Muscle of leg (tissue), 11 donors: ENCODE measurements around the gene NRG3. TPM values are rescaled to one million over a fixed set of nuclear protein-coding genes. Genes with fewer than 3 reads are reported as not detected.

Experiments
- DNase-seq: peaks from one replicate; pipeline ENCODE4 v3.0.0; 2013
- H3K27ac ChIP-seq: one replicate; pipeline ENCODE4 v1.5.1; 2013; ENCODE audit warnings: mild to moderate bottlenecking, low read length, control low read depth
- H3K27me3 ChIP-seq: one replicate; pipeline ENCODE4 v1.6.1; 2013; ENCODE audit warnings: low read length; ENCODE audit not compliant: control insufficient read depth, insufficient read depth
- H3K36me3 ChIP-seq: one replicate; pipeline ENCODE4 v1.6.1; 2013; ENCODE audit warnings: low read length; ENCODE audit not compliant: control insufficient read depth, insufficient read depth
- H3K4me1 ChIP-seq: one replicate; pipeline ENCODE4 v1.6.1; 2013; ENCODE audit warnings: low read length; ENCODE audit not compliant: control insufficient read depth, insufficient read depth
- H3K4me3 ChIP-seq: one replicate; pipeline ENCODE4 v1.5.1; 2013; ENCODE audit warnings: low read length, control low read depth
- H3K9me3 ChIP-seq: replicated peaks from 2 replicates; pipeline ENCODE4 v1.6.1; 2013; ENCODE audit warnings: low read depth, low read length; ENCODE audit not compliant: control insufficient read depth
- WGBS: methylation state at CpG from one replicate; pipeline ENCODE4 v1.1.5; 2013; ENCODE audit warnings: missing lambda C conversion rate; ENCODE audit not compliant: insufficient coverage; 5-methylcytosine and 5-hydroxymethylcytosine counted together
- polyA plus RNA-seq, 8 donors: library from polyadenylated mRNA; unstranded; fragments of 120-200 nt; gene quantifications; one replicate each; pipeline versions ENCODE4 v1.2.1 to v1.2.3, GENCODE V29; 2013; ENCODE audit warnings: inconsistent platforms in 1 of 8, low replicate concordance in 1 of 8; ENCODE audit not compliant: insufficient read length in 8 of 8, insufficient read depth in 1 of 8
- total RNA-seq: library from RNA; stranded (reverse); fragments of 120-200 nt; gene quantifications from one replicate; pipeline ENCODE4 v1.2.4, GENCODE V29; 2013

NRG3 gene
- total and polyA plus RNA-seq, 9 donors: 0.04 to 0.60 (median 0.18) TPM

GRCh38 chr10:81950358-81950757 lies 75.4 kb downstream of the NRG3 start:
- Histone ChIP-seq H3K27ac (no peak overlapping the region), H3K4me3 (no peak overlapping the region), H3K36me3 (no peaks in the 10 kb centered on the region), H3K27me3 (no peaks in the 10 kb centered on the region), H3K4me1 (no peaks in the 10 kb centered on the region), H3K9me3 (no peaks in the 10 kb centered on the region)
- DNase-seq: no peak
- WGBS: no CpG with 5 or more reads among the region's 2 CpGs

- no peaks in the 10 kb centered on the region for H3K9me3 ChIP-seq
- no peak overlapping the region for H3K27ac ChIP-seq
- no peak for DNase-seq
- no peaks in the 10 kb centered on the region for H3K4me1 ChIP-seq
- H3K4me3 ChIP-seq: no peak overlapping the region
- no peaks in the 10 kb centered on the region for H3K36me3 ChIP-seq
- H3K27me3 ChIP-seq: no peaks in the 10 kb centered on the region
These were observed 78.4 kb downstream of the NRG3 start for GRCh38 chr10:81953420-81953819.

DNA sequence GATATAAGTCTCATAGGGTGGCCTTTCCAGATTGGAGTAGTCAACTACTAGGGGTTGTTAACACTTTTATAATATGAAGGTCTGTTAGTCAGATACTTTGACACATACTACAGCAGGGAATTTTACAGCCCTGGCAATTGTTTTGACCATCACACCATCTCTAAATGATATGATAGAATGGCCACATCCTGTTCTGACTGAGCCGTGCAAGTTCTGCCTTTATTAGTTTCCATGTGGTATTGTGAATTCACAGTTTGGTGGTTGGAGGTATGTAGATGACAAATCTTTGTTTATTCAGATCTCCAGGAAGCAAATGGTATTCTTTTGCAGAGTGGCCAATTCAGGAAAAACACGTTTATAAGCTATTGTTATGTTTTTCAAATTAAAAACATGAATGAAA lies 83.0 kb downstream of the NRG3 start:
- no CpG with 5 or more reads among the region's 2 CpGs for WGBS
- H3K36me3 ChIP-seq: no peaks in the 10 kb centered on the region
- no peaks in the 10 kb centered on the region for H3K9me3 ChIP-seq
- no peaks in the 10 kb centered on the region for H3K4me1 ChIP-seq
- no peak overlapping the region for H3K4me3 ChIP-seq
- H3K27me3 ChIP-seq: no peaks in the 10 kb centered on the region
- no peak for DNase-seq
- H3K27ac ChIP-seq: no peak overlapping the region

DNA sequence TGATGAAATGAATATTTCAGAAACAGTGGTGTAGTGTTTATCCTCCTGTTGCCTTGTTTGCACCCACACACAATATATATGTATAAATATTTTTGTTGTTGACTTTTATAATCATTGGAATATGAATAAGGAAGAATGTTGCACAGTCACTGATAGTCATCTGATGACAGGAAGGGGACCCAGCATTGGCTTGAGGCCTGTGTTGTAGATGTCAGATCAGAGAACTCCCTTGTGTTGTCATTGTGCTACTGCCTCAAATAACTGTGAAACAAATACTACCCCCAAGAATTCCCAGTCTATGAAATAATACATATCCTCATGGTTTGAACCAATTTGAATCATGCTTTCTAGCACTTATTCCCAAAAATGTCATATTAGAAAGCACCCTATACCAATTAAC lies 84.0 kb downstream of the NRG3 start:
- Histone ChIP-seq H3K4me1 (no peaks in the 10 kb centered on the region), H3K36me3 (no peaks in the 10 kb centered on the region), H3K4me3 (no peak overlapping the region), H3K9me3 (no peaks in the 10 kb centered on the region), H3K27ac (no peak overlapping the region), H3K27me3 (no peaks in the 10 kb centered on the region)
- no peak for DNase-seq

DNA sequence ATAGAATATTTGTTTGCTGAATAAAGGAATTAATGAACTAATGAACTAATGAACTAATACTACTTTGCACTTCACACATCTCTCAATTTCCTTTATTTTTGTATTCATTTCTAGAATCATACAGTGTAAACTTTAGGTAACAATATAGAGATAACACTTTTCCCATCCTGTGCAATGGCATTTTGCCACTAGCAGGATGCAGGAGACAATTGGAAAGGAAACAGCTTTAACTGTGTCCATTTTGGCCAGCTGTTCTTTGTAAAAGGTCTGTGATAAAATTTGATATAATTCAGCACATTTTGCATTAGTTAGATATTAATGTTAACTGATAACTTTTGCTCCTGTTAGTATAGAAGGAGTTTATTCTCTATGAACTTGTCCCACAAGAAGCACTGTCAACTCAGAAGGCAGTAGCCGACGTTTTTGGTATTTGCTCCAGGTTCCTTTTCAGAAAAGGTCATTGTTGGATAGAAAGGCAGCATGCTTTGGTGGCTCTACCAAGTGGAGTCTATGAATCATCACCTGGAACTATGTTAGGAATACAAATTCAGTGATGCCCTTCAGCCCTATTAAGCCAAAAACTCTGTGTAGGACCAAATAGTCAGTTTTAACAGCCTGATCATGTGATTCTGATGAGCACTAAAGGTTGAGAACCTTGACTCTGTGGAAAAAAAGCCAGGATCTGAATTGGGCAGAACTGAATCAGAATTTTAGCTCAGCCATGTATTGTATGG lies 86.6 kb downstream of the NRG3 start:
- Histone ChIP-seq H3K27me3 (no peaks in the 10 kb centered on the region), H3K9me3 (no peaks in the 10 kb centered on the region), H3K36me3 (no peaks in the 10 kb centered on the region), H3K27ac (no peak overlapping the region), H3K4me1 (no peaks in the 10 kb centered on the region), H3K4me3 (no peak overlapping the region)
- DNase-seq: no peak
- no CpG with 5 or more reads among the region's 2 CpGs for WGBS

DNA sequence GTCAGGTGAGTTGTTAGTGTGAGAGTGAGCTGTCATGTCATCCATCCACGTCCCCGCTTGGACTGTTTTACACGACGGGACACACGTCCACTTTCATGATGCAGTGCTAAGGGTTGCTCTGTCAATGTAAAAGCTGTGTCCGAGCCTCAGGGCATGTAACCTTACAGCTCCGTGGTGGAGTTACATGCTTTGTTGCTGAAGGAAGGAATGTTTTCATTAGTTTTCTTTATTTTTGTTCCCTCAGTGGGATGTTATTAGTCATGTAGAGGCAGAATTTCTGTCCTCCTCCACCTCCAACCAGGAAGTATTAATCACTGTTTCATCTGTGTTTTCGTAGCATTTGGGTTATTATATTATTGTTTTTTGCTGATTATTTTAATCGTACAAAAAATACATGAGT lies 88.6 kb downstream of the NRG3 start:
- Histone ChIP-seq H3K36me3 (no peaks in the 10 kb centered on the region), H3K9me3 (no peaks in the 10 kb centered on the region), H3K4me1 (peaks cover 5% of the 10 kb centered on the region), H3K27me3 (no peaks in the 10 kb centered on the region), H3K27ac (no peak overlapping the region), H3K4me3 (no peak overlapping the region)
- 88% methylated on average over 6 of the region's 9 CpGs for WGBS
- no peak for DNase-seq

DNA sequence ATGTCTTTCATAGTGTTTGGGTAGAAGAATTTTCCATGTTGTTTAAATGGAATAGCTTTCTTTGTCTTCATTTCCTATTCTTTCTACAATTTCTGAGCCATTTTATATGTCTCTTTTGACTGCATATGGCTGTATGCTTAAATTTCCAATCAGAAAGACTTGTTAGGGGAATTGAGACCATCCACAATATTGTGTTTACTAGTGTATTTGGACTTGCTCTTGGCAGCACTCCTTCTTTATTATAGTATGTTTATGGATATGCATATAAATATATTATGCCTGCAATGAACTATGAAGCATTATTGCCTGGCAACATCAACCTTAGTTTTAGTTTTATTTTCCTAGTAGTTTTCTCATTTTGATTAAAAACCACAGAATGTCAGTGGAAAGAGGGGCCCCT lies 92.7 kb downstream of the NRG3 start:
- DNase-seq: peak; percentile 75
- Histone ChIP-seq H3K27ac (peak overlapping the region; percentile 47), H3K36me3 (no peaks in the 10 kb centered on the region), H3K27me3 (no peaks in the 10 kb centered on the region), H3K4me1 (peaks cover 5% of the 10 kb centered on the region), H3K4me3 (no peak overlapping the region), H3K9me3 (no peaks in the 10 kb centered on the region)

DNA sequence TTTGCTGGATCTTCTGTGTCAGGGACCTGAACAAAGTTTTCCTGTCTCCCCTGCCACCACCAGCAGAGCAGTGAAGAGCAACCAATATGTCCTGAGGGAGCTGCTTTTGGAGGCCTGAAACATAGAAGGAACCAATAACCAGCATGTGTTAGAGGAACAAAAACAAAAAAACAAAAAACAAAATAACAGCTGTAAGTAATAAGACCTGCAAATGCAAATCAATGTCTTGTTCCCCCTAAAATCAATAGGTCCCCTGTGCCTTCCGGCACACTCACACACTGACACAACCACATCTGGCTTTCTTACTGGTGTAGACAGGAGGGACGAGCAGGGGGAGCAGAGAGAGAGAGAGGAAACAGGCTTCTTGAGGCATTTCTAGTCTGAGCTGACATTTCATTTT lies 94.1 kb downstream of the NRG3 start:
- no peaks in the 10 kb centered on the region for H3K9me3 ChIP-seq
- peak; percentile 80 for DNase-seq
- no CpG with 5 or more reads among the region's 2 CpGs for WGBS

DNA sequence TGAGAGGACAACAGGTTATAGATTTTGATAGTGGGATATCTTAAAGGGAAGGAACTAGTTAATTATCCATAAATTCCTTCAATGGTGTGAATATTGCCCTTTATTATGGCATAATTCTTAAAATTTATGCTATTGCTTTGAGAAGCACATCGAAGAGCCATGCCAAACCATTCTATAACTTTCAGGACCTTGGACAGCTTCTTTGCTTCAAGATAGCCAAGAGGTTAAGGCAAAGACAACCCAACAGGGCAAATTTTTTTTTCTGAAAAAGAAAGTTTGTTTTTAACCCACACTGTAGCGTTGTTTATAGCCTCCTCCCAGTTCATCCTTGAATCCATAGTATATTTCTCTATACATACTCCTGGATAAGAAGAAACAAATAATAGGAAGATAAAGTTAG lies 103.2 kb downstream of the NRG3 start:
- H3K36me3 ChIP-seq: no peaks in the 10 kb centered on the region
- H3K4me1 ChIP-seq: no peaks in the 10 kb centered on the region
- no peaks in the 10 kb centered on the region for H3K27me3 ChIP-seq
- peak; percentile 60 for DNase-seq
- H3K27ac ChIP-seq: no peak overlapping the region
- WGBS: no CpG with 5 or more reads among the region's 2 CpGs
- peaks cover 3% of the 10 kb centered on the region for H3K9me3 ChIP-seq
- H3K4me3 ChIP-seq: no peak overlapping the region

More for the DNA sequence above, 94.1 kb downstream of the NRG3 start:
- Histone ChIP-seq H3K36me3 (no peaks in the 10 kb centered on the region), H3K27ac (no peak overlapping the region), H3K4me1 (peaks cover 5% of the 10 kb centered on the region), H3K4me3 (no peak overlapping the region), H3K27me3 (no peaks in the 10 kb centered on the region)

GRCh38 chr10:81981724-81982123 lies 106.7 kb downstream of the NRG3 start:
- no peaks in the 10 kb centered on the region for H3K27me3 ChIP-seq
- H3K36me3 ChIP-seq: no peaks in the 10 kb centered on the region
- H3K4me3 ChIP-seq: no peak overlapping the region
- no peaks in the 10 kb centered on the region for H3K9me3 ChIP-seq
- whole genome bisulfite sequencing: no CpG with 5 or more reads among the region's 1 CpG
- DNase-seq: no peak
- no peak overlapping the region for H3K27ac ChIP-seq
- H3K4me1 ChIP-seq: no peaks in the 10 kb centered on the region

- no peaks in the 10 kb centered on the region for H3K9me3 ChIP-seq
- no peak for DNase-seq
- H3K27me3 ChIP-seq: no peaks in the 10 kb centered on the region
- H3K27ac ChIP-seq: no peak overlapping the region
- no peaks in the 10 kb centered on the region for H3K36me3 ChIP-seq
- H3K4me1 ChIP-seq: no peaks in the 10 kb centered on the region
- no peak overlapping the region for H3K4me3 ChIP-seq
- WGBS: no CpG with 5 or more reads among the region's 3 CpGs
These were observed 109.4 kb downstream of the NRG3 start for GRCh38 chr10:81984428-81984827.
